Right lobe of liver (tissue), 6 donors: ENCODE measurements around the gene CCDC148. TPM values are rescaled to one million over a fixed set of nuclear protein-coding genes. Genes with fewer than 3 reads are reported as not detected.
A peak's percentile ranks its signal among the peaks of the same experiment; 100 is the strongest.

Experiments
- ATAC-seq, 4 donors: fragments of 200-7000 bp; cut with Tn5 transposase; one replicate each; pipeline ENCODE4 v1.9.1; 2020; ENCODE audit warnings: mild to moderate bottlenecking in 4 of 4, moderate library complexity in 4 of 4
- DNase-seq, 3 donors: peaks; one replicate each; pipeline ENCODE4 v3.0.0-alpha.2; 2020
- H3K27ac ChIP-seq, 3 donors: fragments of 200-600 bp; one replicate each; pipeline ENCODE4 v1.8.0; 2022
- H3K27me3 ChIP-seq, 2 donors: fragments of 200-600 bp; one replicate each; pipeline ENCODE4 v1.8.0; 2022
- H3K36me3 ChIP-seq, 4 donors: fragments of 200-600 bp; sonication (generic) in 1 of 4; one replicate each; pipeline versions ENCODE4 v1.5.1 to v1.8.0; 2017 to 2022; ENCODE audit warnings: control low read depth in 1 of 4
- H3K4me1 ChIP-seq, 4 donors: fragments of 200-600 bp; sonication (generic) in 1 of 4; one replicate each; pipeline versions ENCODE4 v1.5.1 to v1.8.0; 2017 to 2022; ENCODE audit warnings: control low read depth in 1 of 4
- H3K4me3 ChIP-seq, 3 donors: fragments of 200-600 bp; one replicate each; pipeline ENCODE4 v1.8.0; 2022
- H3K9me3 ChIP-seq, 4 donors: fragments of 200-600 bp; sonication (generic) in 1 of 4; one replicate each; pipeline versions ENCODE4 v1.5.1 to v1.8.0; 2017 to 2022; ENCODE audit warnings: control low read depth in 1 of 4
- POLR2A ChIP-seq: fragments of 450-650 bp; IDR thresholded peaks from one replicate; pipeline ENCODE4 v1.6.1; 2017; ENCODE audit warnings: antibody characterized with exemption, mild to moderate bottlenecking
- WGBS: methylation state at CpG from one replicate; pipeline ENCODE4 v1.1.6; 2018; ENCODE audit warnings: low coverage, low lambda C conversion rate; ENCODE audit not compliant: insufficient coverage; ENCODE audit errors: missing lambda C conversion rate; 5-methylcytosine and 5-hydroxymethylcytosine counted together
- intact Hi-C, 2 donors: fragments of 100-400 bp; cut with DNase I; formaldehyde crosslinking; loops; one replicate each; pipeline versions ENCODE4 v1.11.2 to v1.14.1; 2022
- total RNA-seq, 6 experiments: library from RNA; depleted of rRNA in 2 of 6; stranded (reverse); fragments of >200 nt in 2 of 6; fragmentation: NEBNext Ultra II Directional in 3 of 6; extraction: Animal tissue kit (Norgen Biotek cat#: 25700) in 3 of 6; gene quantifications; one replicate each; pipeline versions ENCODE4 v1.1.0 to v1.2.4, GENCODE V29; 2016 to 2023
- TF ChIP-seq, protein P1 (sequence below), 4 donors: fragments of 200-600 bp in 3 of 4; fragments of 450-650 bp in 1 of 4; IDR thresholded peaks; one replicate each; pipeline versions ENCODE4 v1.5.1 to v1.8.0; 2016 to 2022; ENCODE audit warnings: antibody characterized with exemption in 4 of 4, mild to moderate bottlenecking in 2 of 4
- donor health status: DM: no; HTN: yes; CAD: no.
- donor health status: DM: no; HTN: no; CAD: no.
- donor health status: DM: no; HTN: no; CAD: no.
- donor health status: DM: no; HTN: yes; CAD: no.
- donor health status: DM: no; HTN: yes; CAD: no.

The CCDC148 gene
- total RNA-seq, 6 experiments from 2014 or later = 0.12 to 0.53 (median 0.20) TPM; not detected in 1

DNA sequence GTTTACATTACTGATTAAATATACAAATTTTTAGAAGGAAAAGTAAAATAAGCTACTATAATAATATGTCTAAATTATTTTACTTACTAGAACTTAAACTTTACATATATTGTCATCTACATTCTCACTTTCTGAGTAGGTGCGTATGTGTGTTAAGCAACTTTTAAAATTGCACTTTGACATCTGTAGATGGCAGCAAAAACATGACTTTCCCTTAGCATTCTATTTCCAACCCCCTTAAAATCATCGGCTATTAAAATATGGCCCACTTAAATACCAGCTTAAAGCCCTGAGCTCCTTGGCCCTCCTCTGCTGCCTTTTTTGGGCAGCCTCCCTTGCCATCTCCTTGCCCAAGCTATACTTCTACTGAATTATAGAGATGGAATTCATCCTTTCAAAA, 276.9 kb downstream of the CCDC148 start:
- H3K4me3 ChIP-seq = no peak overlapping the region
- no peaks in the 10 kb centered on the region for H3K4me1 ChIP-seq
- H3K9me3 ChIP-seq = no peaks in the 10 kb centered on the region
- no peak overlapping the region for H3K27ac ChIP-seq
- no peaks in the 10 kb centered on the region for H3K36me3 ChIP-seq
- H3K27me3 ChIP-seq = no peaks in the 10 kb centered on the region
- 6% methylated on average over 2 of the region's 2 CpGs for WGBS
- intact Hi-C loops = loop anchor here in 1 of 2 donors (10.0 kb wide), 1 partner anchor 565 kb away; no protein-coding TSS in a partner anchor
- peak; percentile 62 to 77 (median 71) for ATAC-seq
- TF ChIP-seq POLR2A = no peak
- TF ChIP-seq, protein P1, sequence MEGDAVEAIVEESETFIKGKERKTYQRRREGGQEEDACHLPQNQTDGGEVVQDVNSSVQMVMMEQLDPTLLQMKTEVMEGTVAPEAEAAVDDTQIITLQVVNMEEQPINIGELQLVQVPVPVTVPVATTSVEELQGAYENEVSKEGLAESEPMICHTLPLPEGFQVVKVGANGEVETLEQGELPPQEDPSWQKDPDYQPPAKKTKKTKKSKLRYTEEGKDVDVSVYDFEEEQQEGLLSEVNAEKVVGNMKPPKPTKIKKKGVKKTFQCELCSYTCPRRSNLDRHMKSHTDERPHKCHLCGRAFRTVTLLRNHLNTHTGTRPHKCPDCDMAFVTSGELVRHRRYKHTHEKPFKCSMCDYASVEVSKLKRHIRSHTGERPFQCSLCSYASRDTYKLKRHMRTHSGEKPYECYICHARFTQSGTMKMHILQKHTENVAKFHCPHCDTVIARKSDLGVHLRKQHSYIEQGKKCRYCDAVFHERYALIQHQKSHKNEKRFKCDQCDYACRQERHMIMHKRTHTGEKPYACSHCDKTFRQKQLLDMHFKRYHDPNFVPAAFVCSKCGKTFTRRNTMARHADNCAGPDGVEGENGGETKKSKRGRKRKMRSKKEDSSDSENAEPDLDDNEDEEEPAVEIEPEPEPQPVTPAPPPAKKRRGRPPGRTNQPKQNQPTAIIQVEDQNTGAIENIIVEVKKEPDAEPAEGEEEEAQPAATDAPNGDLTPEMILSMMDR (IDR thresholded peaks at IDR 0.05) = peak; percentile 38 to 50 (median 44)
- DNase-seq = no peak

DNA sequence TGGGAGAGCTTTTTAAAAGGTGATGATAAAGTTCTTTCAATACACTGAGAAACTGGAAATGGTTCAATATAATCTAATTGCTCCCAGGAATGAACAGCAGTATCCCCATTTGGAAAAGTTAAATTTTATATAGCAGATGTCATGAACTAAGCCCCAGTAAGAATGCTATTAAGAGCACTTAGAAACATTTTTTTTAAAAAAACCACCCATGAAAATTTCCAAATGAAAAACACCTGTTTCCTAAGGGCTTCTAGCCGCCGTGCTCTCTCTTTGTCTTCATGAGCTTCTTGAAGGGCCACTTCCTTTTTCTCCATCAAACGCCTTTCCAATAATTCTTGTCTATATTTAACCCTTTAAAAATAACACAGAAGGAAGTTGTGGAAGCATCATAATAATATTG, 277.9 kb downstream of the CCDC148 start:
- no peak for TF ChIP-seq POLR2A
- TF ChIP-seq, protein P1 (IDR thresholded peaks at IDR 0.05) = no peak
- H3K27me3 ChIP-seq = no peaks in the 10 kb centered on the region
- no peaks in the 10 kb centered on the region for H3K4me1 ChIP-seq
- no peak overlapping the region for H3K27ac ChIP-seq
- WGBS = 50% methylated on average over 3 of the region's 3 CpGs
- H3K9me3 ChIP-seq = no peaks in the 10 kb centered on the region
- H3K4me3 ChIP-seq = no peak overlapping the region
- ATAC-seq (no peak), DNase-seq (no peak)
- H3K36me3 ChIP-seq = no peaks in the 10 kb centered on the region
- intact Hi-C loops = no loop called here

DNA sequence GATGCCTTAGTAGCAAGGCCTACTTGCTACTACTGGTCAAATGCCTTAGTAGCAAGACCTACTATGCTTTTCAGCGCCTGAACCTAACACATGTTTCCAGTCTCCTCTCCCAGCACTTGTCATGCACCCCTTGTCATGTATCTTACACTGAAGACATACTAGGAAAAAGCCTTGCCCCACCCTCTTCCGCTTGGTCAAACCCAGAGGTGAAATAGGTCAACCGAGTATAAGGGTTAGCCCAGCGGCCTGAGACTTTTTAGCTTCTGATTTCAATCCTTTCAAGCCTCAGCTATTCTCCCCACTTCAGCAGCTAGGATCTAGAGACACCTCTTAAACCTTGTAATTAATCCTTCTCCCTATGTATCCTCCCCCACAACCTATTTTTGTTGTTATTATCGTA, 281.6 kb downstream of the CCDC148 start:
- Histone ChIP-seq H3K4me3 (no peak overlapping the region), H3K4me1 (no peaks in the 10 kb centered on the region), H3K36me3 (no peaks in the 10 kb centered on the region), H3K9me3 (no peaks in the 10 kb centered on the region), H3K27me3 (no peaks in the 10 kb centered on the region), H3K27ac (no peak overlapping the region)
- DNase-seq = no peak
- TF ChIP-seq, protein P1 (IDR thresholded peaks at IDR 0.05) = no peak
- no peak for TF ChIP-seq POLR2A
- no peak for ATAC-seq
- WGBS = 80% methylated on average over 4 of the region's 5 CpGs
- intact Hi-C loops = no loop called here

GRCh38 chr2:158174495-158174894, 282.1 kb downstream of the CCDC148 start:
- DNase-seq (no peak), ATAC-seq (no peak)
- Histone ChIP-seq H3K4me1 (no peaks in the 10 kb centered on the region), H3K9me3 (no peaks in the 10 kb centered on the region), H3K27ac (no peak overlapping the region), H3K36me3 (no peaks in the 10 kb centered on the region), H3K27me3 (no peaks in the 10 kb centered on the region), H3K4me3 (no peak overlapping the region)
- WGBS = 60% methylated on average over 1 of the region's 1 CpG
- intact Hi-C loops = no loop called here
- TF ChIP-seq POLR2A = no peak
- TF ChIP-seq, protein P1 (IDR thresholded peaks at IDR 0.05) = no peak

GRCh38 chr2:158172719-158173118, 283.8 kb downstream of the CCDC148 start:
- WGBS = 52% methylated on average over 2 of the region's 2 CpGs

More at GRCh38 chr2:158172719-158173118, 283.8 kb downstream of the CCDC148 start:
- H3K27me3 ChIP-seq = no peaks in the 10 kb centered on the region
- H3K4me3 ChIP-seq = no peak overlapping the region
- ATAC-seq (no peak), DNase-seq (no peak)
- no peak for TF ChIP-seq POLR2A
- TF ChIP-seq, protein P1 (IDR thresholded peaks at IDR 0.05) = no peak
- H3K4me1 ChIP-seq = no peaks in the 10 kb centered on the region
- no peaks in the 10 kb centered on the region for H3K9me3 ChIP-seq
- H3K36me3 ChIP-seq = no peaks in the 10 kb centered on the region
- H3K27ac ChIP-seq = no peak overlapping the region
- intact Hi-C loops = no loop called here
